ENCODE measurements around the gene TSTD1.
"Not testable (repeated sequence)": the region's sequence is repeated elsewhere in the genome, so short reads cannot be mapped to it uniquely, and the experiment has no call there.

TSTD1 gene

DNA sequence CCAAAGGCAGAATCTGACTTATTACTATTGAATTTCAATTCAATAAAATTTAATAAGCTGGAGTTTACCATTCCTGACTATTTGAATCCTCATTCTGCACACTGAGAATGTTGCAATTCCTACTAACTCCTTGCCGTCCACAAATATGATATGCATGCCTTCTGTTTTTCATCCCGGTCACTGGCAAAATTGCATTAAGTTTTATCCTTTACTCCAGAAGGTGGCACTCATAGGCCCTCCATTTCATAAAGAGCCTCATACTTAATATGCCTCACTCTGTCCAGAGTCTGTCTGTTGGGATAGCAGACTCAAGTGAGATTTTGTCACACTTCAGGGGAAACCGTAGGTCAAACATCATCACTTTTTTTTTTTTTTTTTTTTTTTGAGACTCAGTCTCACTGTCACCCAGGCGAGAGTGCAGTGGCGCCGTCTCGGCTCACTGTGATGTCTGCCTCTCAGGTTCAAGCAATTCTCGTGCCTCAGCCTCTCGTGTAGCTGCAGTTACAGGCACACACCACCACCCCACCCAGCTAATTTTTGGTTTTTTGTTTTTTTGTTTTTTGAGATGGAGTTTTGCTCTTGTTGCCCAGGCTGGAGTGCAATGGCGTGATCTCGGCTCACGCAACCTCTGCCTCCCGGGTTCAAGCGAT, 45.1 kb downstream of the TSTD1 start:
- Histone ChIP-seq H3K9me2 (replicated peaks; ENCODE audit: low read depth, low read length) (no peaks in the 10 kb centered on the region), H3F3A (ENCODE audit: low read depth) (no peaks in the 10 kb centered on the region), H3K9ac (ENCODE audit: low read depth, low read length, poor library complexity, severe bottlenecking) (no peak overlapping the region), H3K4me1 (ENCODE audit: insufficient read depth, low read length, poor library complexity, severe bottlenecking) (peaks cover 7% of the 10 kb centered on the region), H2AFZ (ENCODE audit: low read length) (no peak overlapping the region), H3K27me3 (ENCODE audit: insufficient read depth, low read length, poor library complexity, severe bottlenecking) (no peaks in the 10 kb centered on the region), H3K9me3 (ENCODE audit: insufficient read depth, low read depth, low read length) (no peaks in the 10 kb centered on the region), H3K4me3 (ENCODE audit: low read length, poor library complexity, severe bottlenecking) (no peak overlapping the region), H3K79me2 (ENCODE audit: insufficient read depth, low read length) (no peaks in the 10 kb centered on the region), H3K36me3 (ENCODE audit: insufficient read depth, low read length) (peaks cover 10% of the 10 kb centered on the region; the same call in 1 of the 2 replicates), H3K4me2 (ENCODE audit: low read depth, low read length, poor library complexity, severe bottlenecking) (no peak overlapping the region), H4K20me1 (ENCODE audit: insufficient read depth, low read length, poor library complexity, severe bottlenecking) (no peaks in the 10 kb centered on the region)
- no peak for TF ChIP-seq EZH2phosphoT487 (IDR thresholded peaks at IDR 0.05; ENCODE audit: borderline replicate concordance)
- TF ChIP-seq, protein P1, sequence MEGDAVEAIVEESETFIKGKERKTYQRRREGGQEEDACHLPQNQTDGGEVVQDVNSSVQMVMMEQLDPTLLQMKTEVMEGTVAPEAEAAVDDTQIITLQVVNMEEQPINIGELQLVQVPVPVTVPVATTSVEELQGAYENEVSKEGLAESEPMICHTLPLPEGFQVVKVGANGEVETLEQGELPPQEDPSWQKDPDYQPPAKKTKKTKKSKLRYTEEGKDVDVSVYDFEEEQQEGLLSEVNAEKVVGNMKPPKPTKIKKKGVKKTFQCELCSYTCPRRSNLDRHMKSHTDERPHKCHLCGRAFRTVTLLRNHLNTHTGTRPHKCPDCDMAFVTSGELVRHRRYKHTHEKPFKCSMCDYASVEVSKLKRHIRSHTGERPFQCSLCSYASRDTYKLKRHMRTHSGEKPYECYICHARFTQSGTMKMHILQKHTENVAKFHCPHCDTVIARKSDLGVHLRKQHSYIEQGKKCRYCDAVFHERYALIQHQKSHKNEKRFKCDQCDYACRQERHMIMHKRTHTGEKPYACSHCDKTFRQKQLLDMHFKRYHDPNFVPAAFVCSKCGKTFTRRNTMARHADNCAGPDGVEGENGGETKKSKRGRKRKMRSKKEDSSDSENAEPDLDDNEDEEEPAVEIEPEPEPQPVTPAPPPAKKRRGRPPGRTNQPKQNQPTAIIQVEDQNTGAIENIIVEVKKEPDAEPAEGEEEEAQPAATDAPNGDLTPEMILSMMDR (conservative IDR thresholded peaks at IDR 0.05; ENCODE audit: low read length): peak; percentile 60

DNA sequence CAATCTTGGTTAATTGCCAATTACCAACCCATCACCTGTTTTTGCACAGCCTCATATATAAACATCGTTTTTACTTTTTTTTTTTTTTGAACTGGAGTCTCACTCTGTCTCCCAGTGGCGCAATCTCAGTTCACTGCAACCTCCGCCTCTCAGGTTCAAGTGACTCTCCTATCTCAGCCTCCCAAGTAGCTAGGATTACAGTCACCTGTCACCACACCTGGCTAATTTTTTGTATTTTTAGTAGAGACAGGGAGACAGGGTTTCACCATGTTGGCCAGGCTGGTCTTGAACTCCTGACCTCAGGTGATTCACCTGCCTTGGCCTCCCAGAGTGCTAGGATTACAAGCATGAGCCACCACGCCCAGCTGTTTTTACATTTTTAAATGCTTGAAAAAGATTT, 46.7 kb downstream of the TSTD1 start:
- H3F3A ChIP-seq (ENCODE audit: low read depth); H3K9ac ChIP-seq (ENCODE audit: low read depth, low read length, poor library complexity, severe bottlenecking); H2AFZ ChIP-seq (ENCODE audit: low read length); H3K9me2 ChIP-seq (replicated peaks; ENCODE audit: low read depth, low read length); H3K36me3 ChIP-seq (ENCODE audit: insufficient read depth, low read length); H3K27me3 ChIP-seq (ENCODE audit: insufficient read depth, low read length, poor library complexity, severe bottlenecking); H3K9me3 ChIP-seq (ENCODE audit: insufficient read depth, low read depth, low read length); H4K20me1 ChIP-seq (ENCODE audit: insufficient read depth, low read length, poor library complexity, severe bottlenecking); H3K4me2 ChIP-seq (ENCODE audit: low read depth, low read length, poor library complexity, severe bottlenecking); H3K4me1 ChIP-seq (ENCODE audit: insufficient read depth, low read length, poor library complexity, severe bottlenecking); H3K4me3 ChIP-seq (ENCODE audit: low read length, poor library complexity, severe bottlenecking); H3K79me2 ChIP-seq (ENCODE audit: insufficient read depth, low read length): not testable (repeated sequence)
